ENCODE results near the gene HOXB9.

Gene HOXB9

DNA sequence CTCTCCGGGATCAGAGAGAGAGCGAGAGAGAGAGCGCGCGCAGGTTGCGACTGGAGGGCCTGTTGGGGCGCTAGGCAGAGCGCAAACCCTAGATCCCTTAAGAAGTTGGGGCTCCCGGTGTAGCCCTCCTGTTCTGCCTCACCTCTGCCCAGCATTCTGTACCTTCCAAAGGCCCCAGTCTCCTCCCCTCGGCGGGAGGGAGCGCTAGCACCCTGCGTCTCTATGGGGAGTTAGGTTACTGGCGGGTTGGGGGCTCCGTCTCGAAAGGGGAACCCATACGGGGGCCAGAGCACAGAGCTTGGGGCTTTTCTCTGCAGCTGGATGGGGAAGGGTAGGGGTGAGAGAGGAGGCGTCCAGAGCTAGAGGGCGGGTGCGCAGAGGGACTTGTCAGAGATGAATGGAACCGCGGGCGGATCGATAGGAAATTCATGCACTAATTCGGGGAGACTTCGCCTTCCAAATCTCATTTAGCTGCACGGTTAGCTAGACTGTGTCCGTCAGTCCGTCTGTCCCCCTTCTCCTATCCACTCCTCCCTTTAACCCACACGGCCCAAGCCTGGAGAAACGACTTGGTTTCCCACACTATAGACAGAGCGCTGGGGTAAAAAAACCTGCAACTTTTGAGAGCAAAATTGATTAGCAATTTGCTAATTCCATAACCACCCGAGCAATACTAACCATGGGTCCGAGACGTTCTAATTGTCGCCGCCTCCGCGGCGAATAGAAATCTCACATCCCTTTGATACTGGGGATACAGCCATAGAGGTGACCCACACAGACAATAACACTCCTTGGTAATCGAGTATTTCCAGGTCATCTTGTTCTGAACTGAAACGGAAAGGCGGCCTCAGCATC is 47.3 kb downstream of the HOXB9 start:
- DNase-seq = no peak

DNA sequence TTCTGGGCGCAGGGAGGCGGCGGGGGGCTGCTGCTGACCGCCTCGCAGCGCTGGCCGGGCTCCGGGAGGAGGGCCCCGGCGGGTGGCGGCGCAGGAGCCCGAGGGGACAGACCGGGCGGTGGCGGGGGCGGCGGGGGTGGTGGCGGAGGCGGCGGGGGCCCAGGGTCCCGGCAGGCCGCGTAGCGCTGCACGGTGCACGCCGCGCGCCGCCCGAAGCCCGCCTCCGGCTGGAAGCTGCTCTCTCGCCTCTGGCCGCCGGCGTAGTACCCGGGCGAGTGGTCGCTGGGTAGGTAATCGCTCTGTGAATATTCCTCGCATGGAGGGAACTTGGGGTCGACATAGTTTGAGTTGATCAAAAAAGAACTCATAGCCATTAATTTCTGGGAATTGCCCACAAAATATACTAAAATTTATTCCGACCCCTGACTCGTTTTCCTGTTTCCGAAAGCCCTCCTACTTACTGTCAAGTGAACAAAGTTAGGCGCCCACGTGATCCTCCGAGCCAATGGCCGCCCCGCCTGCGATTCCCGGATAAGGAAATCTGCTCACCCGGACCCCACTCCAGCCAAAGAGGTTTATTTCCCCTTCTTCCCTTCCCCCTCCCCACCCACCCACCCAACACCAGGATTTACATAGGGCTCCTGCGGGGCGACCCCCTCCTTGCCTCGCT is 48.1 kb downstream of the HOXB9 start, which contains the start of gene HOXB4:
TSS of gene HOXB4 (minus strand) at position 405 of the 670 bp plus-strand sequence. CDS start at position 374, 31 bp downstream.
- peak; percentile 75 for DNase-seq

DNA sequence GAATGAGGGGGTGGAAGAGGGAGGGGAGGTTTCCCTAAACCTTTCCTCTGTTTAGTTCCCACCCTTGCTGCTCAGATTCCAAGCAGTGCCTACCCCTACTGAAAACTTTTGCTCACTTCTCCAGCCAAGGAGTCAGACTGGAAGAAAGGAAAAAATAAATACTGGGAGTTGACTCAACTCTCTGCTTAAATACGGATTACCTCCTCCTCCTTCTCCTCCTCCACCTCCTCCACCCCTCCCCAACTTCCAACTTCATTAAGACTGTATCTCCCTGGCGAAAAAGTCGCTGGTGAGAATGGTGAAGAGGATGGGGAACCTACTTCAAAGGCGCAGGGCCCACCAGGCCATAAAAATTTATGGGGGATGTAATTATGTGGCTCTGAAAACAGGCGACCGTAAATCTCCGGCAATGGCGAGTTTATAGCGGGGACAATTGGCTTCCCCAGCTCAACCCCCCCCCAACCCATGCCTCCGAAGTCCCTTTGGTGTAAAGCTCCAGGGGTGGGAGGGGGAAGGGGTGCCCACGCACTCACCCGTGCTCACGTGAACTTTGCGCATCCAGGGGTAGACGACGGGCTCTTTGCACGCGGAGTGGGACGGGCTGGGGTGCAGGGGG is 48.7 kb downstream of the HOXB9 start:
- DNase-seq = peak; percentile 59

DNA sequence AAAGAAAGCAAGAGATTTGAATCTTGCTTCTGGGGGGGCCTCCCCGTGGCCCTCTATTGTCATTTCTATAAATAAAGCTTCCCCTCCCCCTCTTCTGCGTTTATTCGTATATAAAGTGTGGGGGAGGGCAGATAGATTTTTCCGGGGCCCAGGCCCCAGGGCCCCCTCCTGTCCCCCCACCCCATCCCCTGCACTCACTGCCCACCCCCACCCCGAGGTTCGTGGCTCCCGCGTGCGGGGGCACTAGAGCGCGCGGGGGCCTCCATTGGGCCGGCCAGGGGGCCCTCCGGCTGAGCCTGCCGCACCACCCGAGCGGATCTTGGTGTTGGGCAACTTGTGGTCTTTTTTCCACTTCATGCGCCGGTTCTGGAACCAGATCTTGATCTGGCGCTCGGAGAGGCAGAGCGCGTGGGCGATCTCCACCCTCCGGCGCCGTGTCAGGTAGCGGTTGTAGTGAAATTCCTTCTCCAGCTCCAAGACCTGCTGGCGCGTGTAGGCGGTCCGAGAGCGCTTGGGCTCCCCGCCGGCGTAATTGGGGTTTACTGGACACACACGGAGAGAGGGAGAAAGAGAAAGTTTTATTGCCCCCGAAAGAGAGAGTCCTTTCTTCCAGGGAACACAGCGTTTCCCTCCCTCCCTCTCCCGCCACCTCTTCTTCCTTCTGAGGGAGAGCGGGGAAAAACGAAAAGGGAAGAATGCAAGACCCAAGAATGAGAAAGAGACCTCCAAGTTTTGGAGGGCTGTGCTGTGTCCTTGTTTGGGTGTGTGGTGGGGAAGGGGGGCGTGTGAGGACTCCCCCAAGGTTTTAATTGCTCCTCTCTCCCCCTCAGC is 49.5 kb downstream of the HOXB9 start:
- DNase-seq = peak; percentile 90

DNA sequence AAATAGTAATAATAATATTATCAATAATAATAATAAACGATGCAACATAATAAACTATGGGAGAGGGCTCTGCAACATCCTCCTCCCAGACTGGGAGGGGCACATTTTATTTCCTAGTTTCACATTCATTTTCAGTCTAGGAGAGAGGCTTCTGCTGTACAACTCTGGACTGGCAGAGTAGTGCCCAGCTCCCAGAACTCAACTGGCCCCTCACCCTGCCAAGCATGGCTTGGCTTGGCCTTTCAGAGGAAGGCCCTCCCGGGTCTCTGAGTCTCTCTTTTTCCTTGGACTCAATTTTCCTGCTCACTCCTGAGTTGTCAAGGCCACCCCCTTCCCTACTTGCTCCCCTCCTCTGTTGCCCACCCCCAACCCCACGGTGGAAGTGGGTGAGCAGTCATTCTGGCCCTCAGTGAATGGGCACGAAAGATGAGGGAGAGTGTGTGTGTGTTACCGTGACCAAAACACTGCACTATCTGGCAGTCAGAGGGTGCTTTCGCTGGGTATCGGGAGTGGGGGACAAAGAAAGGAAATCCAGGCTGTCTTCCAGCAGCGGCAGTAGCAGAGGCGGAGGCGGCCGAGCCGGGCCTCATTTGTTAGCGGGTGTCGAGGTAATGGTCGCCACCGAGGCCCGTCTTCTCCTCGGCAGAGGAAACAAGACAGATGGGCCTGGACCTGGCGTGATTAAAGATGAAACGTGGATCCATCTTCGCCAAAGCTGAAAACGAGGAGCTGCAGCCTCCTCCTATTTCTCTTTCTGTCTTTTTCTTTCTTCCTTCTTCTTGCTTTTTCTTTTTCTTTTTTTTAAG is 50.3 kb downstream of the HOXB9 start:
- DNase-seq = no peak

DNA sequence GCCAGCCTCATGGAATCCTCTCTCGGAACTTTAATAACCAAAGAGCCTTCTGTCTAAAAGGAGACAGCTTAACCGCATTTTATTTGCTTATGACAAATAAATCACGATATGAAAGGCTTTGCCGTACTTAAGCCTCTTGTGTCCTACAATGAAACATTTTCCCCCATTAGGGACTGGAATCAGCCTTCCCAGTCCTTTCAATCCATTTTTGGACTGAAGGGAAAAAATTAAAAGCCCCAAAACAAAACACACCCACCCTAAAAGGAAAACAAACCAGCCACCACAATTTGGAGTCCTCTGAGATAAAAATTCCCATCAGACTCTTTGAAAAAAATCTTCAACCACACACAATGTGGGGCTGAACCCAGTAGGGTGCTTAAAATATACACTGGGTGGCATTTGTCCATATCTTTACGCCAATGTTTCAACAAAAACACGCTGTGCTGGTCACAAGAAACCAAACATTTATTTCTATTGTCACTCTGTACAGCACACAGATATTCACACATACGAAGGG is 51.0 kb downstream of the HOXB9 start:
- DNase-seq = no peak

DNA sequence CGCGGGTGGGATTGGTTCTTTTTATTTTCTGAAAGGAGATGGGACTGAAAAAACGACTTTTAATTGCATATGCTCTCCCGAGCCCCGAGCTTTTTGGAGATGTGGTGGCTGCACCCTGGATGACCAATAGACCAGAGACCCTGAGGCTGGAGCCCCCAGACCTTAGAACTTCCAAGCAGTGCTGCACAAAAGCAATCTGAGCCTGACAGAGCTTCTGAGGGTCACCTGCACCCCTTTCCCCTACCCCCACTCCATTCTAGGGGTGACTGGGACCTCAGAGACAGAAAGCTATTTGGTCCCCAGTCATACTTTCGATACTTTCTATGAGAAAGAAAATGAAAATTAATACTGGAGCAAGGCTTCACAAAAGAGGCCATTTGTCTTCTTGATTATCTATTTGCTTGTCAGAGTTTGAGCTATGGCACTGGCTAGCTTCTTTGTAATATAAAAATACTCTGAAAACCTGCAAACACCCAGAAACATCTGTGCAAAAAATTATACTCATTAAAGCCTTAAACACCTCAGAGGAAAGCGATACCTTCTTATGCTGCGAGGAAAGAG is 51.6 kb downstream of the HOXB9 start:
- no peak for DNase-seq

DNA sequence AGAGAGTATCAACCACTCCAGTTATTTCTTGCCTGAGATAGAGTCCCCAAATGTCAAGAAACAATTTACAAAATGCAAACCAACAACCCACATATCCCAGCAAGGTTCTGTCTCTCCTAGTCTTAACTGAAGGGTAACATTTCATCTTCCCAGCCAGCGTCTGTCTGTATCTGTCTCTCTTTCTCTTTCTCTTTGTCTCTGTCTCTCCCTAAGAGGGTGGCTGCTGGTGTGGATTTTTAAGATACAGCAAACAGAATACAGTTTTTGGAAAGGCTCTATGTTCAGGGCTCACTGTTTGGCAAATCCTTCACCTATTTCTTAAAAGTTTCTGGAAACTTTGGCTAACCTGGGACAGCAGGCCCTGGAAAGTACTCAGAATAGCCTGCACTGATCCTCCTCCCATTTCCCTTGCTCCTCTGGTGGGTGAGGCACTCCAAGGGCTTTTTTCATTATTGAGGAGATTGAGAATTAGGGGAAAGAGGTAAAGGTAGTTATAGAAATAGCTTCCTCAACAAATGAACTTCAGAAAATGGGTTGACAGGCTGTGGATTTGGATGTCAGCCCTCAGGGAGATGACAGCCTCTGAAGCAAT is 54.2 kb downstream of the HOXB9 start:
- no peak for DNase-seq

Data from NCI-H226 (cell line).